IPS-NIHi7 (cell line): Measurements from ENCODE around the gene PEAK1.
"Not testable (repeated sequence)": the region's sequence is repeated elsewhere in the genome, so short reads cannot be mapped to it uniquely, and the experiment has no call there.

ENCODE experiments used
- DNase-seq: peaks from one replicate; pipeline ENCODE4 v3.0.0; 2012; ENCODE audit warnings: mixed read lengths; ENCODE audit errors: extremely low spot score

Gene PEAK1

GRCh38 chr15:77296773-77297337 lies 123.0 kb downstream of the PEAK1 start:
- DNase-seq: no peak

GRCh38 chr15:77295446-77295845 lies 124.5 kb downstream of the PEAK1 start:
- no peak for DNase-seq

- DNase-seq: no peak
Measured at GRCh38 chr15:77292969-77293558, 126.8 kb downstream of the PEAK1 start.

GRCh38 chr15:77291107-77291506 lies 128.8 kb downstream of the PEAK1 start:
- DNase-seq: no peak

GRCh38 chr15:77287385-77287784 lies 132.5 kb downstream of the PEAK1 start:
- DNase-seq: no peak

- DNase-seq: no peak
Measured at GRCh38 chr15:77285057-77285997, 134.6 kb downstream of the PEAK1 start.

- peak; percentile 22 for DNase-seq
Measured at GRCh38 chr15:77282333-77282732, 137.6 kb downstream of the PEAK1 start.

- no peak for DNase-seq
Measured at GRCh38 chr15:77276943-77277342, 143.0 kb downstream of the PEAK1 start.

GRCh38 chr15:77276096-77276495 lies 143.8 kb downstream of the PEAK1 start:
- no peak for DNase-seq

GRCh38 chr15:77273136-77273535 lies 146.8 kb downstream of the PEAK1 start:
- DNase-seq: not testable (repeated sequence)

- DNase-seq: peak; percentile 32
Measured at GRCh38 chr15:77266708-77267386, 153.1 kb downstream of the PEAK1 start.

GRCh38 chr15:77255385-77255784 lies 164.5 kb downstream of the PEAK1 start:
- no peak for DNase-seq

GRCh38 chr15:77251662-77252061 lies 168.2 kb downstream of the PEAK1 start:
- peak; percentile 33 for DNase-seq

GRCh38 chr15:77247116-77247515 lies 172.8 kb downstream of the PEAK1 start:
- DNase-seq: no peak

GRCh38 chr15:77243716-77244401 lies 176.0 kb downstream of the PEAK1 start:
- DNase-seq: no peak

GRCh38 chr15:77243135-77243534 lies 176.8 kb downstream of the PEAK1 start:
- DNase-seq: no peak

GRCh38 chr15:77239882-77240608 lies 179.9 kb downstream of the PEAK1 start:
- DNase-seq: no peak

- DNase-seq: no peak
Measured at GRCh38 chr15:77235566-77235965, 184.3 kb downstream of the PEAK1 start.

GRCh38 chr15:77228828-77229227 lies 191.1 kb downstream of the PEAK1 start:
- no peak for DNase-seq

GRCh38 chr15:77226652-77227051 lies 193.3 kb downstream of the PEAK1 start:
- DNase-seq: no peak

GRCh38 chr15:77225646-77226045 lies 194.3 kb downstream of the PEAK1 start:
- no peak for DNase-seq
